A549 (cell line): ENCODE results near the gene NRBP1. TPM values are rescaled to one million over a fixed set of nuclear protein-coding genes. Genes with fewer than 3 reads are reported as not detected.

Experiments
- ATAC-seq, 2 experiments: fragments of 200-7000 bp in 1 of 2; fragments of >200 bp in 1 of 2; cut with Nextera tagmentation in 1 of 2; cut with Tn5 transposase in 1 of 2; 3 replicates each; pipeline versions ENCODE4 v1.8.0 to v1.9.1; 2018 to 2020; ENCODE audit warnings: mild to moderate bottlenecking in 1 of 2, moderate library complexity in 1 of 2
- CTCF ChIA-PET: fragments of 300-600 bp; sonication (Branson Sonifier 250); formaldehyde crosslinking; extraction: SDS; loops from one replicate; lab custom pipeline; 2021; ENCODE audit warnings: antibody characterized with exemption, inconsistent platforms; lab: Yijun Ruan, JAX
- POLR2A ChIA-PET: fragments of 350-600 bp; formaldehyde crosslinking; extraction: SDS; loops from one replicate; lab custom pipeline; 2021; ENCODE audit warnings: antibody characterized with exemption, inconsistent platforms; lab: Yijun Ruan, JAX
- DNase-seq, 2 experiments: peaks; one replicate each; pipeline versions ENCODE4 v3.0.0 to v3.0.0-alpha.2; 2011 to 2016; ENCODE audit warnings: low read depth in 1 of 2, low spot score in 1 of 2
- FAIRE-seq: peaks from 2 replicates; lab custom pipeline; 2011; peaks lifted over from hg19 to GRCh38; lab: Jason Lieb, UNC
- H3K27ac ChIP-seq, 2 experiments: fragments of >200 bp; sonication (Bioruptor Twin); formaldehyde crosslinking; 3 replicates each; pipeline ENCODE4 v1.5.1; 2016 to 2017
- H3K4me1 ChIP-seq: fragments of >200 bp; sonication (Bioruptor Twin); formaldehyde crosslinking; 3 replicates; pipeline ENCODE4 v1.6.1; 2016
- H3K4me2 ChIP-seq: fragments of >200 bp; sonication (Bioruptor Twin); formaldehyde crosslinking; 3 replicates; pipeline ENCODE4 v1.6.1; 2016
- H3K4me3 ChIP-seq: fragments of >200 bp; sonication (Bioruptor Twin); formaldehyde crosslinking; 3 replicates; pipeline ENCODE4 v1.5.1; 2016
- H3K9me3 ChIP-seq: fragments of >200 bp; sonication (Bioruptor Twin); formaldehyde crosslinking; 3 replicates; pipeline ENCODE4 v1.6.1; 2016
- CEBPB ChIP-seq, 2 experiments: fragments of >200 bp in 1 of 2; sonication (Bioruptor Twin) in 1 of 2; formaldehyde crosslinking in 1 of 2; IDR thresholded peaks; 2 replicates each; pipeline ENCODE4 v1.6.1; 2012 to 2016
- CHD4 ChIP-seq: fragments of 200-600 bp; sonication (generic); IDR thresholded peaks from 2 replicates; pipeline ENCODE4 v1.6.1; 2016; ENCODE audit warnings: antibody characterized with exemption, mild to moderate bottlenecking, borderline replicate concordance
- ESRRA ChIP-seq: fragments of 150-350 bp; IDR thresholded peaks from 2 replicates; pipeline ENCODE4 v1.6.1; 2014; ENCODE audit warnings: mild to moderate bottlenecking, low read length, borderline replicate concordance
- FOSB ChIP-seq: fragments of 250-450 bp; sonication (Bioruptor Pico); IDR thresholded peaks from 2 replicates; pipeline ENCODE4 v1.5.0; 2020; ENCODE audit warnings: mild to moderate bottlenecking, moderate library complexity
- GATA3 ChIP-seq: IDR thresholded peaks from 2 replicates; pipeline ENCODE4 v1.6.1; 2012; ENCODE audit warnings: borderline replicate concordance
- HOXA7 ChIP-seq: fragments of 250-450 bp; sonication (Bioruptor Pico); IDR thresholded peaks from 2 replicates; pipeline ENCODE4 v1.5.0; 2020; ENCODE audit warnings: mild to moderate bottlenecking, moderate library complexity
- JUNB ChIP-seq: fragments of >200 bp; sonication (Bioruptor Twin); formaldehyde crosslinking; IDR thresholded peaks from 2 replicates; pipeline ENCODE4 v1.6.1; 2016
- MAFK ChIP-seq: fragments of 450-650 bp; IDR thresholded peaks from 2 replicates; pipeline ENCODE4 v1.6.1; 2014; ENCODE audit not compliant: partially characterized antibody
- MYC ChIP-seq: IDR thresholded peaks from 2 replicates; pipeline ENCODE4 v1.6.1; 2012; ENCODE audit warnings: mild to moderate bottlenecking, inconsistent platforms, low read length, improper control_type of control experiment, borderline replicate concordance
- NR3C1 ChIP-seq: fragments of >200 bp; sonication (Bioruptor Twin); formaldehyde crosslinking; IDR thresholded peaks from 3 replicates; pipeline ENCODE4 v1.6.1; 2017
- POLR2A ChIP-seq: IDR thresholded peaks from 2 replicates; pipeline ENCODE4 v1.6.1; 2012; ENCODE audit warnings: mild to moderate bottlenecking, low read length
- POLR2AphosphoS2 ChIP-seq: conservative IDR thresholded peaks from 2 replicates; pipeline ENCODE4 v1.6.1; 2012; ENCODE audit warnings: low read length, improper control_type of control experiment, inconsistent platforms
- RAD21 ChIP-seq, 2 experiments: fragments of >200 bp in 1 of 2; sonication (Bioruptor Twin) in 1 of 2; formaldehyde crosslinking in 1 of 2; IDR thresholded peaks in 1 of 2; conservative IDR thresholded peaks in 1 of 2; 2 replicates in 1 of 2; 3 replicates in 1 of 2; pipeline ENCODE4 v1.6.1; 2012 to 2018; ENCODE audit warnings: inconsistent platforms in 1 of 2
- RCOR1 ChIP-seq: fragments of 150-350 bp; IDR thresholded peaks from 2 replicates; pipeline ENCODE4 v1.6.1; 2014; ENCODE audit warnings: antibody characterized with exemption, low read length, low read depth
- RFX5 ChIP-seq: fragments of 450-650 bp; IDR thresholded peaks from 2 replicates; pipeline ENCODE4 v1.7.1; 2014; ENCODE audit warnings: antibody characterized with exemption, mild to moderate bottlenecking, moderate library complexity
- RNF2 ChIP-seq: fragments of 200-600 bp; sonication (generic); IDR thresholded peaks from 2 replicates; pipeline ENCODE4 v1.6.1; 2016; ENCODE audit warnings: low read depth, mild to moderate bottlenecking, antibody characterized with exemption, moderate library complexity, borderline replicate concordance
- SMC3 ChIP-seq: fragments of >200 bp; sonication (Bioruptor Twin); formaldehyde crosslinking; IDR thresholded peaks from 3 replicates; pipeline ENCODE4 v1.6.1; 2018; ENCODE audit warnings: inconsistent platforms
- TP53 ChIP-seq: fragments of 250-450 bp; sonication (Bioruptor Pico); IDR thresholded peaks from 2 replicates; pipeline ENCODE4 v1.5.0; 2021; ENCODE audit warnings: mild to moderate bottlenecking, moderate library complexity
- ZC3H11A ChIP-seq: fragments of 450-650 bp; IDR thresholded peaks from 2 replicates; pipeline ENCODE4 v1.6.1; 2014; ENCODE audit warnings: antibody characterized with exemption, mild to moderate bottlenecking
- ZSCAN20 ChIP-seq: fragments of 250-450 bp; sonication (Bioruptor Pico); IDR thresholded peaks from 2 replicates; pipeline ENCODE4 v1.8.0; 2022; ENCODE audit warnings: mild to moderate bottlenecking, moderate library complexity
- WGBS: methylation state at CpG from one replicate; pipeline ENCODE4 v1.1.6; 2017; ENCODE audit errors: missing lambda C conversion rate; 5-methylcytosine and 5-hydroxymethylcytosine counted together
- polyA plus RNA-seq, 4 experiments: library from polyadenylated mRNA; depleted of rRNA in 3 of 4; stranded (reverse); fragments of >200 nt; fragmentation: RNase III in 1 of 4; extraction: RNeasy Plus Mini Kit Qiagen cat#74134 plus additional on column Dnase treatment in 1 of 4; gene quantifications; 2 replicates in 3 of 4; 3 replicates in 1 of 4; pipeline ENCODE4 v1.2.3, GENCODE V29; 2011 to 2017
- TF ChIP-seq, protein P1 (sequence below): fragments of 150-350 bp; IDR thresholded peaks from 2 replicates; pipeline ENCODE4 v1.6.1; 2014; ENCODE audit warnings: low read depth, mild to moderate bottlenecking, low read length

The NRBP1 gene
- polyA plus RNA-seq, 2 of the 4 experiments (the other 2 are of a cell fraction): 138 to 229 TPM

DNA sequence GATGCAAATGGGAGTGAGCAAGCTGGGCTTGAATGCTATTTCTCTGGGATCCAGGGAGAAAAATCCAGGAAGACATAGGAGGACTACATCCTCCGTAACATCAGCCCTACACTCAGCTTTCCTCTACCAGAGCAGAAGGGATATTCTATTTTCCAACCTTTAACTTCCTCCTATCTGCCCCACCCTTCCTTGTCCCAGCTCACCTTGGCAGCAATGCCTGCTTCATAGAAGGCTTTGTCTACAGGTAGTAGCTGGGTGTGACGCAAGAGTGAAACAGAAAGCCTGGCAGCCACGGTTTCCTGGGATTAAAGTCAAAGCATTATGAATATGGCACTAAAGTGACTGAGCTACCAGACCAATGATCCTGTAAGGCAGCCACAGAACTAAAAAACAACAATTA lies 17.6 kb downstream of the NRBP1 start:
- TF ChIP-seq CEBPB (IDR thresholded peaks at IDR 0.05) (peak in 1 of 2 experiments; percentile 60; a peak in 2 of 4 replicates), MAFK (no peak)

DNA sequence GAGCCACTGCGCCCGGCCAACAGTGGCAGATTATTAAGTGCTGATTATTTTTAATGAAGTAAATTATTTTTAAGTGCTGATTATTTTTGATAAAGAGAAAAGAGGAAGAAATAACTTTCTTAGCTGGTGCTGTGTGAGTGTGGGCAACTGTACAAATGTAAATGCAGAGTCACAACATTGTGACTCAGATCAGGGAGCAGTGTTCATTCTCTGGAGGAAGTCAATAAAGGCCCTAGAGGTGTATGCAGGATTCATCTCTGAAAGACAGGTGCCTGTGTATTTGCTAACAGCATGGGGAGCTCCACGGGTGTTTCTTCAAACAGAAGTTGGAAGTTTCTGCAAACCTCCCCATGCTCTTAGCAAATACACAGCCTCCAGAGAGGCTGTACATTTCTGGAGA lies 19.9 kb downstream of the NRBP1 start:
- H3K9me3 ChIP-seq: no peaks in the 10 kb centered on the region
- no peak for ATAC-seq
- no peak overlapping the region for H3K27ac ChIP-seq
- no peak for FAIRE-seq
- WGBS: 56% methylated on average over 3 of the region's 3 CpGs
- no peak overlapping the region for H3K4me2 ChIP-seq
- no peaks in the 10 kb centered on the region for H3K4me1 ChIP-seq
- no peak overlapping the region for H3K4me3 ChIP-seq
- no peak for DNase-seq
- TF ChIP-seq MYC: no peak
- TF ChIP-seq ZC3H11A: no peak
- no peak for TF ChIP-seq RNF2
- no peak for TF ChIP-seq JUNB
- TF ChIP-seq NR3C1: no peak
- no peak for TF ChIP-seq CEBPB (IDR thresholded peaks at IDR 0.05)
- no peak for TF ChIP-seq ESRRA
- no peak for TF ChIP-seq GATA3
- TF ChIP-seq RCOR1: no peak
- TF ChIP-seq, protein P1, sequence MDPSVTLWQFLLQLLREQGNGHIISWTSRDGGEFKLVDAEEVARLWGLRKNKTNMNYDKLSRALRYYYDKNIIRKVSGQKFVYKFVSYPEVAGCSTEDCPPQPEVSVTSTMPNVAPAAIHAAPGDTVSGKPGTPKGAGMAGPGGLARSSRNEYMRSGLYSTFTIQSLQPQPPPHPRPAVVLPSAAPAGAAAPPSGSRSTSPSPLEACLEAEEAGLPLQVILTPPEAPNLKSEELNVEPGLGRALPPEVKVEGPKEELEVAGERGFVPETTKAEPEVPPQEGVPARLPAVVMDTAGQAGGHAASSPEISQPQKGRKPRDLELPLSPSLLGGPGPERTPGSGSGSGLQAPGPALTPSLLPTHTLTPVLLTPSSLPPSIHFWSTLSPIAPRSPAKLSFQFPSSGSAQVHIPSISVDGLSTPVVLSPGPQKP: no peak
- no peak for TF ChIP-seq HOXA7 (CRISPR knock-in tag)
- no peak for TF ChIP-seq CHD4
- ChIA-PET POLR2A (interaction anchor here (0.8 kb wide), 1 partner anchor 38 kb away, joined by 3 read pairs; no protein-coding TSS in a partner anchor), CTCF (interaction anchor here (0.6 to 2.0 kb wide), 8 partner anchors 10 to 1697 kb away, joined by 3 to 8 read pairs (median 3); no protein-coding TSS in a partner anchor)

More for the DNA sequence above, 17.6 kb downstream of the NRBP1 start:
- no peak for ATAC-seq
- no peaks in the 10 kb centered on the region for H3K4me1 ChIP-seq
- no peak for FAIRE-seq
- no peak overlapping the region for H3K4me2 ChIP-seq
- no peak overlapping the region for H3K4me3 ChIP-seq
- CTCF ChIA-PET: interaction anchor here (0.9 to 1.3 kb wide), 3 partner anchors 9 to 39 kb away, joined by 3 to 10 read pairs (median 3); no protein-coding TSS in a partner anchor
- WGBS: 70% methylated on average over 3 of the region's 3 CpGs
- no peaks in the 10 kb centered on the region for H3K9me3 ChIP-seq
- no peak for DNase-seq
- no peak overlapping the region for H3K27ac ChIP-seq
- POLR2A ChIA-PET: interaction anchor here (1.6 kb wide), 1 partner anchor 17 kb away, joined by 7 read pairs; the partner anchor contains the start of gene NRBP1

DNA sequence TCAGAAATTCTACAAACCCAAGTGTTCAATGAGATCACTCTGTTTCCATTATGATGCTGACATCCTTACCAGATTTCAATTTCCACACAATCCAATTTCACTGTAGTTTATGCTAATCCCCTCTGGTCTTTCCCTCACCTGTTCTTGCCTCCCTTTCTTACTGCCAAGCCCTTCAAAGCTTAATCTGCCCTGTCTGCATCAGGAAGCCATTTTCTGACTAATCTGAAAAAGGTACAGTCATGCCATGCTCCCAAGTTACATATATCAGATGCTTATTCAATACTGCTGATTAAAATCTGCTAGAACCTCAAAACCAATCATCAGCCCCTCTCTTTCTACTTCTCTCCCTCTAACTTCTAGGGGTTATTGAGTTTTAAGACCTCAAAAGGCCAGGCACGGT lies 22.7 kb downstream of the NRBP1 start:
- TF ChIP-seq CEBPB (IDR thresholded peaks at IDR 0.05) (no peak), POLR2AphosphoS2 (no peak), TP53 (no peak), ZSCAN20 (no peak), POLR2A (no peak), SMC3 (no peak), RFX5 (no peak)
- no peaks in the 10 kb centered on the region for H3K4me1 ChIP-seq
- POLR2A ChIA-PET: no interaction called here
- CTCF ChIA-PET: interaction anchor here (1.2 kb wide), 1 partner anchor 232 kb away, joined by 3 read pairs; no protein-coding TSS in a partner anchor
- FAIRE-seq: no peak
- H3K4me3 ChIP-seq: no peak overlapping the region
- no peak for ATAC-seq
- H3K27ac ChIP-seq: no peak overlapping the region
- DNase-seq: no peak
- H3K4me2 ChIP-seq: no peak overlapping the region
- no peaks in the 10 kb centered on the region for H3K9me3 ChIP-seq
- 93% methylated on average over 1 of the region's 1 CpG for WGBS

DNA sequence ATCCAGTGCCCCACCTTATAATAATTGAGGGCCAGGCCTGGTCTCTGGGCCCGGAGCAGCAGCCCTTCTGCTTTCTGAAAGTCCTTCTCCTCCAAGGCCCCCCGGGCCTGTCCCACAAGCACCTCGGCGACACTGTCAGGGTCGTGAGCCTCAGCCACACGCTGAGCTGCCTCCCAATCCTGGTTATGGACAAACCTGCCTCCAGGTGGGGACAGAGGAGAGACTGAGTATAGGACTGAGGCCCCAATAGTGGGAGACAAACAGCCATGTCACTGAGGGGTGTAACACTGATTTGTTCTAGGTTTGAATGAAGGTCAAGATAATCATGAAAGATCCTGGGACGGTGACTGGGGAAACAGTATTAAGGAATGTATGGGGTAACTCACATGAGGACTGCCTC lies 25.5 kb downstream of the NRBP1 start:
- no peak for FAIRE-seq
- Histone ChIP-seq H3K4me3 (no peak overlapping the region), H3K4me1 (no peaks in the 10 kb centered on the region), H3K27ac (no peak overlapping the region), H3K9me3 (no peaks in the 10 kb centered on the region), H3K4me2 (no peak overlapping the region)
- ChIA-PET CTCF (interaction anchor here (2.5 kb wide), 1 partner anchor 46 kb away, joined by 8 read pairs; no protein-coding TSS in a partner anchor), POLR2A (no interaction called here)
- peak in 1 of 2 experiments; percentile 49; a peak in 3 of 6 replicates for ATAC-seq
- DNase-seq: no peak
- TF ChIP-seq FOSB: no peak
- no peak for TF ChIP-seq TP53
- 0 out of 5 replicates have a peak, but pooled peaks of 1 of the 2 experiments have one; percentile 4 for TF ChIP-seq RAD21 (conservative IDR thresholded peaks at IDR 0.05 in 1 of 2, IDR thresholded peaks at IDR 0.05 in 1 of 2)
- TF ChIP-seq RCOR1: no peak
- 87% methylated on average over 7 of the region's 7 CpGs for WGBS
